Retinal pigment epithelial cell (primary cell): Measurements from ENCODE around the gene TNS4.

Source experiments
- DNase-seq: peaks from one replicate; pipeline ENCODE4 v3.0.0-alpha.2; 2010; ENCODE audit warnings: low read depth
- H3K4me3 ChIP-seq: 2 replicates; pipeline ENCODE4 v1.5.1; 2011; ENCODE audit warnings: mild to moderate bottlenecking, low read length, control low read depth, moderate library complexity
- CTCF ChIP-seq: conservative IDR thresholded peaks from 2 replicates; pipeline ENCODE4 v1.5.1; 2011; ENCODE audit warnings: low read depth, low read length, control low read depth, inconsistent platforms

The TNS4 gene

GRCh38 chr17:40538936-40539705 lies 37.7 kb upstream of the TNS4 start:
- no peak for DNase-seq
- no peak overlapping the region for H3K4me3 ChIP-seq
- no peak for TF ChIP-seq CTCF

GRCh38 chr17:40538019-40538935 lies 36.9 kb upstream of the TNS4 start:
- no peak for DNase-seq
- no peak overlapping the region for H3K4me3 ChIP-seq
- TF ChIP-seq CTCF, result no peak

- H3K4me3 ChIP-seq, result no peak overlapping the region
- DNase-seq, result no peak
- TF ChIP-seq CTCF, result no peak
Observed at GRCh38 chr17:40536295-40537171, 35.1 kb upstream of the TNS4 start.

- TF ChIP-seq CTCF, result no peak
- no peak overlapping the region for H3K4me3 ChIP-seq
- no peak for DNase-seq
Observed at GRCh38 chr17:40535924-40536294, 34.5 kb upstream of the TNS4 start.

GRCh38 chr17:40535438-40535837 lies 34.0 kb upstream of the TNS4 start:
- DNase-seq, result no peak
- no peak overlapping the region for H3K4me3 ChIP-seq
- TF ChIP-seq CTCF, result no peak

- no peak overlapping the region for H3K4me3 ChIP-seq
- DNase-seq, result no peak
- TF ChIP-seq CTCF, result no peak
Observed at GRCh38 chr17:40534371-40535189, 33.2 kb upstream of the TNS4 start.
